Inflammatory macrophage treated with lipopolysaccharide for 1 hour (primary cell): Measurements from ENCODE around the gene MOBP.

Source experiments
- DNase-seq, 2 donors: peaks; one replicate each; pipeline ENCODE4 v3.0.0-alpha.2; 2020 to 2022

The MOBP gene

GRCh38 chr3:39501968-39502837 lies 34.7 kb downstream of the MOBP start:
- DNase-seq: no peak

GRCh38 chr3:39502838-39503145 lies 35.3 kb downstream of the MOBP start:
- no peak for DNase-seq

GRCh38 chr3:39505866-39506742 lies 38.6 kb downstream of the MOBP start:
- DNase-seq: no peak

DNA sequence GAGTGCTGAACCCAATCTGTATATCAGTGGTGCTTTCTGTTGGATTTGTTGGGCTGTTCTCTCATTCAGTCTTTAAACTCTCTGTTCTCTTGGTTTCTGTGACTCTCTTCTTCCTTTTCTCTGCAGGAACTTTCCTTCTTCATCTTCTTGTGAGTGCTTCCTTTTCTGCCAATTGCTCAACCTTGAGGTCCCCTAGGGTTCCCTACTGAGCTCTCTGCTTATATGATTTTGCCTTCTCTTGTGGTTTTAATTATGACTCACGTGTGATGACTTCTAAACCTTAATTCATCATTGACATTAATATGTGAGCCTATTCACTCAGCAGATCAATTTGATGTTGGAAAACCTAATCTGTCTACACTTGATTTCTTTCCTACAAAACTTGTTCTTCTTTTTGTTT lies 39.4 kb downstream of the MOBP start:
- no peak for DNase-seq

- DNase-seq: no peak
Observed at GRCh38 chr3:39513791-39514369, 46.4 kb downstream of the MOBP start.

DNA sequence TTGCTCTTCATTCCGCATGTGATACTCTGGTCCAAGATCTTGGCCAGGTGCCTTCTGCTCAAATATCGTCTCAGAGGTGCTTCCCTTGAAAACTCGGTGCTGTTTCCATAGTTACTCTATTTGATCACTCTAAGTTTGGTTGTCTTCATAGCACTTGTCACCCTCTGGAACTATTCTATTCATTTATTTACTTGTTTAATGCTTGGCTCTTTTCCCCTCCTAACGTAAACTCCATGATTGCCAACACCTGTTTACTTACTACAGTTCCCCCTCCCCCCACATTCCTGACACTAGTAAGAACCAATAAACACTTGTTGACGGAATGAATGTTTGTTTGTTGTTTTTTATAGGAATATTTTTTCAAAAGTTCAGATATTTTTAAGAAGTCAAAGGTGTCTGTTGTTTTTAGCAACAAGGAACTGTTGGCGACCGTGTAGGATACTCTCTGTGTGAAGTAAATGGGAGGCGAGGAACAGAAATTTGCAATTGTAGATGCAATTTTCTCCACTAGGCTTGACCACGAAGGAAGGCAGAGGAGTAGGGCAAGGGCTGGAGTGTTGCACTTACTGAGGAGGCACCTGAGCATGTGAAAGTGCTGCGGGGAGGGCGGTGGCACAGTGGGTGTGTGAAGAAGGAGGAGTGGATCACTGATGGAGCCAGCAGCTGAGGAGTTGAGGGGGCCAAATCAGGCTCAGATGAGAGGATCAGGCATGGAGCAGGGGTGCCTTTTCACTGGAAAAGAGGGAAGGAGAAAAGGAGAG lies 48.4 kb downstream of the MOBP start:
- no peak for DNase-seq

DNA sequence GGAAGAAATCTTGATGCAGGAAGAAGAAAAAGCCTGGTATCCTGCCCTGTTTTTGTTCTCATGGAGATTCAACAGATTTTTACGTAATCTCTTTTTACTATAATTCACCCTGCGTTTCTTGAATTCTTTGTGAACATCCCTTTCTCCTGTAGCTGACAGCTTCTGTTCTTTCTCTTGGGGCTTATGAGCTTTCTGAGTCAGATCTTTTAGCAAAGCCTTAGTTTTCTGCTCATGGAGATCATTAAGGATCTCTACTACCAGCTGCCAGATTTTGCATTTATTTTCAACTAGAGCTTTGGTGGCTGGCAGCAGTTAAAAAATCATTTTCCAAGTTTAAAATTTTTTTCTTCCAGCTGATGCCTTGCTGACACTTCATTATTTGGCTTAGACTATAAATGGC lies 51.6 kb downstream of the MOBP start:
- no peak for DNase-seq

DNA sequence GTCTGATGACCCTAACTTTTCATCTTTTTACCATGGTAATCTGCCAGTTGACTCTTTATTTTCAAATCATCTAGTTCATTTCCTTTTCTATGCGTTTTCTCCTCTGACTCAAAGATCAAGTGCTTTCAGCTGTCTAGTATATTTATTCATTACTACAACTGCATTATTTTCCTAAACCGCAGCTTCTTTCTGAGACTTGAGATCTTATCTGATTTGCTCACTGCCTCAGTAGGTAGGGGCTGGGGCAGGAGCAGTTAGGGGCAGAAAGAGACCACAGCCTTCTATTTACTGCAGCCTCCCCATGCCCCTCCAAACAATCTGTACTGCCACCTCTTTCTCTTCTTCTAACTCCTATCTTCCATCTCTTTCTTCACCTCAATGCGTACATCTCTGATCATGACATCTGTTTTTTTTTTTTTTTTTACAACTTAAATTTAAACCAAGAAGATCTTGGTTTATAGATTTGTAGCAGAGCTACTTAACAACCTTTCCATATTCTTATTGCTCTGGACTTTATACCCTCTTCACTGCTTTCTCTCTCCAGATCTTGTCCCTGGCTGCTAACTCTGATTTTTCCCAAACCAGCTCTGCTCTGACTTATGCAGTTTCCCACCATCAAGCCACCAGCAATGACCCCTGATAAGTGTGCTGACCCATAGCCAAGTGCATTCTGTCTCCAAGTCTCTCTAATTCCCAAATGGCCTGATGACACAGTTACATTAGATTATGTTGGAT lies 52.2 kb downstream of the MOBP start:
- DNase-seq: no peak

- no peak for DNase-seq
Observed at GRCh38 chr3:39521456-39521855, 54.0 kb downstream of the MOBP start.

- no peak for DNase-seq
Observed at GRCh38 chr3:39524107-39524506, 56.6 kb downstream of the MOBP start.

DNA sequence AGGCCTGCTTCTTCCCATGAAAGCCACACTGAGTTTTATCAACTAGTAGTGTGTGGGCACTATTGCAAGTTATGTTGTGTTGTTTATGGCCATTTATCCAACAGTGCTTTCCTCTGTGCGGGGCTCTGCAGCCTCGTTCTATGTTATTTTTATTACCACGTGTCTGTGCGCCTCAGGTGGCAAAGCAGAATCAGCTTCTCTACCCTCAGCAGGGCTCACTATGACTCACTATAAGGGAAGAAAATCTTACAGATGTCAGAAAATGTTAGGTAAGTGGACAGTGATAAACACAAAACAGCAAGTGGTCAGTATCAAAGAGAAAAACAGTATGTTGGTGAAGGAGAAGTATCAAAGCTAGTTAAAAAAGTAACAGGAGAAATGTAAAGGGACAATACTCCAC lies 61.4 kb downstream of the MOBP start:
- DNase-seq: no peak

GRCh38 chr3:39529577-39529976 lies 62.1 kb downstream of the MOBP start:
- no peak for DNase-seq

GRCh38 chr3:39531066-39531465 lies 63.6 kb downstream of the MOBP start:
- no peak for DNase-seq

- DNase-seq: no peak
Observed at GRCh38 chr3:39531665-39532064, 64.2 kb downstream of the MOBP start.

DNA sequence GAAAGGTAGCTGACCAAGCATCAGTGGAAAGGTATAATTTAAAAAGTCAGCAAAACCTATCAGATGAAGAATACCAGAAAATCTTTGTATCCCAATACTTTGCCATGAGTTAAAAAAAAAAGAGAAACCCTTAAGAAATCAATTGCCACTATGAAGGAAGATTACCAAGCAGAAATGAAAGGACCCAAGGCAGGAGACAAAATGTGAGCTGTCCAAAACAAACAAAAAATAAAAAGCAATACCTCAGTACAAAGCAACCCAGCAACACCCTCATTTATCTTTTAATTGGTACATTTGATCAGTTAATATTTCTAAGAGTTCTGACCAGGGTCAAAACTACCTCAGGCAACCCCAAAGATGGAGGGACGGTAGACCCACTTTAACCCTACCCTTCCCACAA lies 65.3 kb downstream of the MOBP start:
- DNase-seq: no peak

DNA sequence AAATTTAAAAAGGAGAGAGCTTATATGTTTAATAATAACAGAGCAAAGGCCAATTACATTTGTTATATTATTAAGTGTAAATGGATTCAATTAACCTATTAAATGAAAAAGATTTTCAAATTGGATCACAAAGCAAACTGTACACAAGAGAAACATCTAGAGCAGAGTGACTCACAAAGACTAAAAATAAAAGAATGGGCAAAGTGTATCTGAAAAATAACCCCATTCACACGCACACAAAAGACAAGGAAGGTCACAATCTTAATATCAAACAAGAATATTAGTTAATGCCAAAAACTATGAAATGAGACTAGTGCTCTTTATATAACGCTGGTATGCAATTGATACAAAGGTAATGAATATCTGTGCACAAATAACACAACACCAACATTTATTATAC lies 65.7 kb downstream of the MOBP start:
- no peak for DNase-seq

- no peak for DNase-seq
Observed at GRCh38 chr3:39540162-39540921, 72.9 kb downstream of the MOBP start.

DNA sequence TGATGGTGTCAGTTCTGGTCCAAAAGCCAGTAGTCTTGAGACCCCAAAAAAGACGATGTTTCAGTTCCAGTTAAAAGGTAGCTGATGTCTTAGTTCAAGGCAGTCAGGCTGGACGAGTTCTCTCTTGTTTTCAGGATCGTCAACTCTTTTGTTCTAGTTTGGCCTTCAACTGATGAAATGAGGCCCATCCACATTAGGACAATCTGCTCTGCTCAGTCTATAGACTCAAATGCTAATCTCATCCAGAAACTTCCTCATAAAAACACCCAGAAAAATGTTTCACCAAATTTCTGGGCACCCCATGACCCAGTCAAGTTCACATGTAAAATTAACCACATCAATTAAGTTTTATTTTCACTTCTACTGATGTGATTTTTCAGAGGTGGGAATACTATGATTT lies 74.0 kb downstream of the MOBP start:
- DNase-seq: no peak

- peak in 1 of 2 donors; percentile 20 for DNase-seq
Observed at GRCh38 chr3:39541917-39542329, 74.4 kb downstream of the MOBP start.

GRCh38 chr3:39542588-39542988 lies 75.1 kb downstream of the MOBP start:
- no peak for DNase-seq

- no peak for DNase-seq
Observed at GRCh38 chr3:39548282-39548681, 80.8 kb downstream of the MOBP start.
